Activated CD4-positive, alpha-beta memory T cell treated with anti-CD3 and anti-CD28 coated beads, Interleukin-2, amount 10 ng/mL, durations not matched to agents 7 days and 5 days (primary cell): ENCODE data around the gene PPP1R12A. TPM values are rescaled to one million over a fixed set of nuclear protein-coding genes. Genes with fewer than 3 reads are reported as not detected.

Experiments used
- CTCF ChIA-PET: fragments of 350-600 bp; sonication (Branson Sonifier 250); formaldehyde crosslinking; loops from one replicate; lab custom pipeline; 2021; ENCODE audit warnings: antibody characterized with exemption, inconsistent platforms; lab: Charles Lee
- POLR2A ChIA-PET: fragments of 350-600 bp; sonication (Branson Sonifier 250); formaldehyde crosslinking; loops from one replicate; lab custom pipeline; 2021; ENCODE audit warnings: antibody characterized with exemption; lab: Charles Lee
- DNase-seq: peaks from one replicate; pipeline ENCODE4 v3.0.0-alpha.2; 2020
- H3K27ac Mint-ChIP-seq: one replicate; pipeline ENCODE4 v1.8.0; 2021; ENCODE audit warnings: mild to moderate bottlenecking, mixed read lengths
- H3K27me3 Mint-ChIP-seq: one replicate; pipeline ENCODE4 v1.8.0; 2021; ENCODE audit warnings: mixed read lengths
- H3K36me3 Mint-ChIP-seq: one replicate; pipeline ENCODE4 v1.8.0; 2021; ENCODE audit warnings: low read depth, mixed read lengths
- H3K4me1 Mint-ChIP-seq: one replicate; pipeline ENCODE4 v1.8.0; 2021; ENCODE audit warnings: mixed read lengths
- H3K4me3 Mint-ChIP-seq: one replicate; pipeline ENCODE4 v1.8.0; 2021; ENCODE audit warnings: mild to moderate bottlenecking, mixed read lengths
- H3K9me3 Mint-ChIP-seq: one replicate; pipeline ENCODE4 v1.8.0; 2021; ENCODE audit warnings: mixed read lengths
- total RNA-seq, 2 experiments: library from RNA; stranded (reverse); gene quantifications; one replicate each; pipeline ENCODE4 v1.2.3, GENCODE V29; 2021

PPP1R12A gene
- total RNA-seq, 2 experiments from 2014 or later: 114 to 115 TPM

DNA sequence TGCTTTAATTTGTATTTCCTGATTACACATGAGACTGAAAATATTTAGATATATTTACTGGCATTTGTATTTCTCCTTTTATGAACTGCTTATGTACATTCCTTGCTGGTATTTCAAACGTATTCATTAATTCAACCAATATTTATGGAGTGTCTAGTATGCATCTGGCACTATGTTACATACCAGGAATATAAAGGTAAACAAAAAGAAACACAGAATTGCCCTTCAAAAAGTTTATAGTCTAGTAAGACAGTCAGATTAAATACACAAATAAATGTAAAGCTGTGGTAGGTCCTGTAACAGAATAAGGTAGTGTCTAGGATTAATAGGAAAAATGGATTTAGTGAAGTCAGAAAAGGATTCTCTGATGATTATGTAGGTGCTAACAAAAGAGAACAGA is 87.5 kb downstream of the PPP1R12A start:
- Mint-ChIP-seq H3K36me3 (peaks cover 50% of the 10 kb centered on the region), H3K9me3 (peaks cover 16% of the 10 kb centered on the region), H3K27ac (peak overlapping the region; percentile 52), H3K4me1 (peaks cover 46% of the 10 kb centered on the region), H3K4me3 (no peak overlapping the region), H3K27me3 (no peaks in the 10 kb centered on the region)
- ChIA-PET POLR2A (no interaction called here), CTCF (no interaction called here)
- DNase-seq: no peak

DNA sequence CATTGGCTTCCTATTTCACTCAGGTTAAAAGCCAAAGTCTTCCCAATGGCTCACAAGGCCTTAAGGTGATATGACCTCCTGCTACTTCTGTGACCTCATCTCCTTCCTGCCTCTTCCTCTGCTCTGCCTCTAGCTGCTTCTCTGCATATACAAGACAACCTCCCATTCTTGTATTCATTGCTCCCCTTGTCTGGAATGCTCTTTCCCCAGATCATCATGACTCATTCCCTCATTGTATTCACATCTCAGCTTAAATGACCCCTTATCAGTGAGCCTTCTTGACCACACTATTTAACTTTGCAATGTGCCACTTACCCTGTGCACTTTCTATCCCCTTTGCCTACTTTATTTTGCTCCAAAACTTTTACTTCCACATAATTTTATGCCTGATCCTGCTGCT is 90.2 kb downstream of the PPP1R12A start:
- Mint-ChIP-seq H3K27ac (no peak overlapping the region), H3K4me1 (peaks cover 51% of the 10 kb centered on the region), H3K36me3 (peaks cover 62% of the 10 kb centered on the region), H3K4me3 (no peak overlapping the region), H3K9me3 (peaks cover 20% of the 10 kb centered on the region), H3K27me3 (no peaks in the 10 kb centered on the region)
- CTCF ChIA-PET: no interaction called here
- DNase-seq: no peak
- POLR2A ChIA-PET: no interaction called here

DNA sequence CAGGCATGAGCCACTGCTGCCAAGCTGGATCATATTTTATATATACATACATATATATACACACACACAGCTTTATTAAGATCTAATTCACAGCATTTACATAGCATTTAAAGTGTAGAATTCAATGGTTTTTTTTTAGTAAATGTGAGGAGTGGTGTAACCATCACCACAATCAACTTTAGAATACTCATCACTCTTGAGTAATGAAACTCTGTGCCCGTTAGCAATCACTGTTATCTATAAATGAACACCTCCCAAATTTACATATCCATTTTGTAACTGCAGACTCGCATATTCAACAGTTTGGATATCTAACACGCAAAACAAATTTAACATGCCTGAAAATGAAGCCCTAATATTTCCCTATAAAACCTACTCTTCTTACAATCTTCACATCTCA is 90.9 kb downstream of the PPP1R12A start:
- no peaks in the 10 kb centered on the region for H3K27me3 Mint-ChIP-seq
- H3K4me3 Mint-ChIP-seq: no peak overlapping the region
- ChIA-PET POLR2A (no interaction called here), CTCF (no interaction called here)
- H3K27ac Mint-ChIP-seq: no peak overlapping the region
- peaks cover 26% of the 10 kb centered on the region for H3K9me3 Mint-ChIP-seq
- no peak for DNase-seq
- peaks cover 44% of the 10 kb centered on the region for H3K4me1 Mint-ChIP-seq
- peaks cover 69% of the 10 kb centered on the region for H3K36me3 Mint-ChIP-seq

DNA sequence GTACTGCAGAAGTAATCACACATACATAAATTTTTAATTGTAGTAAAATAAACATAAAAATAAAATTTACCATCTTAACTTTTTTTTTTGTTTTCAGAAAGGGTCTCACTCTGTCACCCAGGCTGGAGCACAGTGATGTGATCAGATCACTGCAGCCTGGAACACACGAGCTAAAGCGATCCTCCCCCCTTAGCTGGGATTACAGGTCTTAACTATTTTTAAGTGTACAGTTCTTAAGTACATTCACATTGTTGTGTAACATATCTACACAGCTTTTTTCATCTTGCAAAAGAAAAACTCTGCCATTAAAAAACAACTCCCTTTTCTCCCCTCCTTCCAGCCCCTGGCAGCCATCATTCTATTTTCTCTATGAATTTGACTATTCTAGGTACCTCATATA is 92.3 kb downstream of the PPP1R12A start:
- H3K36me3 Mint-ChIP-seq: peaks cover 76% of the 10 kb centered on the region
- H3K27ac Mint-ChIP-seq: no peak overlapping the region
- peaks cover 34% of the 10 kb centered on the region for H3K4me1 Mint-ChIP-seq
- POLR2A ChIA-PET: interaction anchor here (1.5 kb wide), 1 partner anchor 11 kb away, joined by 3 read pairs; no protein-coding TSS in a partner anchor
- H3K9me3 Mint-ChIP-seq: peaks cover 36% of the 10 kb centered on the region
- CTCF ChIA-PET: no interaction called here
- H3K27me3 Mint-ChIP-seq: no peaks in the 10 kb centered on the region
- H3K4me3 Mint-ChIP-seq: no peak overlapping the region
- DNase-seq: no peak

DNA sequence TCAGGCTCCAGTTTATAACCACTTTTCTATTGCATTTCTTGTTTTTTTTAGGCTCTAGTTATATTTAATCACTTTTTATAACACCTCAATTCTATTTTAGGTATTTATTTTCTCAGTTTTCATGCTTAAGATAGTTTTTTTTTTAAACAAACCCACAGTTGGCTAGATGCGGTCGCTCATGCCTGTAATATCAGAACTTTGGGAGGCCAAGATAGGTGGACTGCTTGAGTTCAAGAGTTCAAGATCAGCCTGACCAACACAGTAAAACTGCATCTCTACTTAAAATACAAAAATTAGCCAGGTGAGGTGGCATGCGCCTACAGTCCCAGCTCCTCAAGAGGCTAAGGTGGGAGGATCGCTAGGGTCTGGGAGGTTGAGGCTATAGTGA is 93.0 kb downstream of the PPP1R12A start:
- Mint-ChIP-seq H3K27me3 (no peaks in the 10 kb centered on the region), H3K27ac (peak overlapping the region; percentile 17), H3K4me3 (no peak overlapping the region), H3K36me3 (peaks cover 72% of the 10 kb centered on the region), H3K9me3 (peaks cover 37% of the 10 kb centered on the region), H3K4me1 (peaks cover 31% of the 10 kb centered on the region)
- CTCF ChIA-PET: no interaction called here
- DNase-seq: no peak
- POLR2A ChIA-PET: interaction anchor here (1.5 kb wide), 1 partner anchor 10 kb away, joined by 3 read pairs; no protein-coding TSS in a partner anchor

DNA sequence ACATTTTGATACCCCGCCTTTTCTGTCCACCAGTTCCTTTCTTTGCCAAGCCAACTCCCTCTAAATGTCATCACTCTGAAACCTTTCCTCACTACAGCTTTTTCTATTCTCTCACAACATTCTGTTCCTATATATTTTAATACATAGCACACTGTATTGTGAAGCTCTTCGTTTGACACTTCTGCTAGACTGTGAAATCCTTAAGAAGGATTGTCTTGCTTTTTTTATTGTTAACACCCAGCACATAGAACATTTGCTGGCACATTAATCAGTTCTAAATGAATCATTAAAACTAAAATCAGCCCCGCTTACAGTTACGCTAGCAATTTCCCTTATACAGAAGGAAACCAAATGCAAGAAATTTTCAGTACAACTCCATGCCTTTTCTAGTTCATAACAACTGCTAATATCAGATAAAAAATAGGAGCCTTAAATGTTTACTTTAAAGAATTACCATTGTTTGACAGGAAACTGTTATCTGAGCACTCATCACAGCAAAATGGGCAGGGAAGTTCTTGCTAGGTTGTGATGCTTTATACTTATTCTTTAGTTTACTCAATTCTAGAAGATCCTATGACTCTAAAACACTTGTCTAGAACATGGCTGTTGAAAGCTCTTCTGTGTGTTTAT is 93.5 kb downstream of the PPP1R12A start:
- no peak overlapping the region for H3K4me3 Mint-ChIP-seq
- DNase-seq: no peak
- peaks cover 37% of the 10 kb centered on the region for H3K9me3 Mint-ChIP-seq
- H3K27me3 Mint-ChIP-seq: no peaks in the 10 kb centered on the region
- H3K27ac Mint-ChIP-seq: peak overlapping the region; percentile 17
- CTCF ChIA-PET: no interaction called here
- peaks cover 31% of the 10 kb centered on the region for H3K4me1 Mint-ChIP-seq
- POLR2A ChIA-PET: interaction anchor here (1.5 kb wide), 1 partner anchor 10 kb away, joined by 3 read pairs; no protein-coding TSS in a partner anchor
- peaks cover 69% of the 10 kb centered on the region for H3K36me3 Mint-ChIP-seq

DNA sequence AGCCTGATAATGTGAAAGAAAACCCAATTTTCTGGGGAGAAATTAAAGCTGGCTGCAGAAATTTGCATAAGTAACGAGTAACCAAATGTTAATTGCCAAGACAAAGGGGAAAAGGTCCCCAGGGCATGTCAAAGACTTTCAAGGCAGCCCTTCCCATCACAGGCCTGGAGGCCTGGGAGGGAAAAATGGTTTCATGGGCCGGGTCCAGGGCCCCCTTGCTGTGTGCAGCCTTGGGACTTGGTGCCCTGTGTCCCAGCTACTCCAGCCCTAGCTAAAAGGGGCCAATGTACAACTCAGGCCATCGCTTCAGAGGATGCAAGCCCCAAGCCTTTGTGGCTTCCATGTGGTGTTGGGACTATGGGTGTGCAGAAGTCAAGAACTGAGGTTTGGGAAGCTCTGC is 96.5 kb downstream of the PPP1R12A start:
- Mint-ChIP-seq H3K4me1 (peaks cover 23% of the 10 kb centered on the region), H3K27ac (no peak overlapping the region), H3K27me3 (no peaks in the 10 kb centered on the region), H3K36me3 (peaks cover 65% of the 10 kb centered on the region), H3K9me3 (peaks cover 31% of the 10 kb centered on the region), H3K4me3 (no peak overlapping the region)
- ChIA-PET POLR2A (no interaction called here), CTCF (no interaction called here)
- DNase-seq: no peak

DNA sequence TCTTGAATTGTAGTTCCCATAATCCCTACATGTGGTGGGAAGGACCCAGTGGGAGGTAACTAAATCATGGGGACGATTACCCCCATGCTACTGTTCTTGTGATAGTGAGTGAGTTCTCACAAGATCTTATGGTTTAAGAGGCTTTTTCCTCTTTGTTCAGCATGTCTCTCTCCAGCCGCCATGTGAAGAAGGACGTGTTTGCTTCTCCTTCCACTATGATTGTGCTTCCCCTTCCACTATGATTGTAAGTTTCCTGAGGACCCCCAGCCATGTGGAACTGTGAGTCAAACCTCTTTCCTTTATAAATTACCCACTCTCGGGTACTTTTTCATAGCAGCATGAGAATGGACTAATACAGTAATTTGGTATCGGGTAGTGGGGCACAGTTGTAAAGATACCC is 97.3 kb downstream of the PPP1R12A start:
- POLR2A ChIA-PET: no interaction called here
- H3K4me3 Mint-ChIP-seq: no peak overlapping the region
- H3K27me3 Mint-ChIP-seq: no peaks in the 10 kb centered on the region
- DNase-seq: no peak
- no peak overlapping the region for H3K27ac Mint-ChIP-seq
- peaks cover 31% of the 10 kb centered on the region for H3K9me3 Mint-ChIP-seq
- H3K4me1 Mint-ChIP-seq: peaks cover 19% of the 10 kb centered on the region
- peaks cover 63% of the 10 kb centered on the region for H3K36me3 Mint-ChIP-seq
- CTCF ChIA-PET: no interaction called here

DNA sequence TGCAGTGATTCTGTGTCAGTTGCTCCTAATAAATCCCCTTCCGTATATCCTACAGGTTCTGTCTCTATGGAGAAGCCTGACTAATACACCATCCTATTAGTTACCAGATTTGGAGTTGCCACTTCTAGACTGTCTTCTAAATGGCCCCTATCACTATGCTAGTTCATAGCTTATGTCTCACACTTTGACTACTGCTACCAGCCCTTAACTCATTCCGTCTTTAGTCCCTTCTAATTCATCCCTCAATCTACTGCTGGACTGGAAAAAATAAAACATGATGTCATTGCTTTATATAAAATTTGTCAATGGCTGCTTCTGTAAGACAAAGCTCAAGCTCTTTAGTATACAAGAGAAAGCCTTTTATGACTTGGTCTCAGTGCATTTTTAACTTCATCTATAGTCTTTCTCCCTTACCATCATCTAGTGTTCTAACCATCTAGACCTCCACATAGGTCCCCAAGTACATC is 99.5 kb downstream of the PPP1R12A start:
- CTCF ChIA-PET: no interaction called here

DNA sequence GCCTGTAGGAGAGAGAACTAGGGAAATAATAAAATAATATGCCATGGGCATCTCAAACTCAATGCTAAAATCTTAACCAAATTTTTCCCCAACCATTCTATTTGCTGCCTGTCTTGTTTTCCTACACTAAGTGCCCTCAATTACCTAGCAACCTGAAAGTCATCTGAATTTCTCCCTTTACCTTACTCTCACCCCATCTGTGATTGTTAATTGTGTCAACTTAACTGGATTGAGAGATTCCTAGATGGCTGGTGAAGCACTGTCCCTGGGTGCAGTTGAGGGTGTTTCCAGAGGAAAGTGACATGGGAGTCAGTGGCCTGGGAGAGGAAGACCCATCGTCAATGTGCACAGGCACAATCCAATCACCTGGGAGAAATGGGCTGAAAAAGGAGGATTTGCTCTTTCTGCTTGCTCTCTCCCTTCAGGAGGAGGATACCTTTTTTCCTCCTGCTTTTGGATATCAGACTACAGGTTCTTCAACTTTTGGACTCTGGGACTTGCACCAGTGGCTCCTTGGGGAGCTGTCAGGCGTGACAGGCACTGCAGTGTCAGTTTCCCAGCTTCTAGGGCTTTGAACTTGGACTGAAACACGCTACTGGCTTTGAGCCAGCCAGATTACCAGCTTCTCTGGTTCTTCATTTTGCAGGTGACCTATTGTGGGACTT is 100.1 kb downstream of the PPP1R12A start:
- H3K36me3 Mint-ChIP-seq: peaks cover 55% of the 10 kb centered on the region
- no peak overlapping the region for H3K4me3 Mint-ChIP-seq
- ChIA-PET POLR2A (no interaction called here), CTCF (no interaction called here)
- peaks cover 18% of the 10 kb centered on the region for H3K9me3 Mint-ChIP-seq
- DNase-seq: no peak
- no peaks in the 10 kb centered on the region for H3K27me3 Mint-ChIP-seq
- no peak overlapping the region for H3K27ac Mint-ChIP-seq
- peaks cover 8% of the 10 kb centered on the region for H3K4me1 Mint-ChIP-seq

More for the DNA sequence above, 99.5 kb downstream of the PPP1R12A start:
- H3K36me3 Mint-ChIP-seq: peaks cover 60% of the 10 kb centered on the region
- peaks cover 24% of the 10 kb centered on the region for H3K9me3 Mint-ChIP-seq
- POLR2A ChIA-PET: no interaction called here
- H3K27me3 Mint-ChIP-seq: no peaks in the 10 kb centered on the region
- H3K4me1 Mint-ChIP-seq: peaks cover 8% of the 10 kb centered on the region
- H3K4me3 Mint-ChIP-seq: no peak overlapping the region
- no peak for DNase-seq
- no peak overlapping the region for H3K27ac Mint-ChIP-seq

DNA sequence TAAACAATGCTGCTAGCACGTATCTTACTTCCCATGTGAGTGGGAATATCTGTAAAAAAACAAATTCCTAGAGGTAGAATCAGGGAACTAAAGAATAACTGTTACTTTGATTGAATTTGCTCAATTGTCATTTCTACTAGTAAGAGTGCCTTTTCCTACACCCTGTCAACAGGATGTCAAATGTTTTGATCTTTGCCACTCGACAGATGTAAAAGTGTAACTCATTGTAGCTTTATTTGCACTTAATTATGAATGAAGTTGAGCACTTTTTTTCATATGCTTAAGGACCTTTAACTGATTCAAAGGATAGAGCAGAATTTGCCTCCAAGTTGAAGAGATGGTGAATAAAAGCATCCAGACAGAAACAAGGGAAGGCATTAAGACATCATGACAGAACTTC is 104.5 kb downstream of the PPP1R12A start:
- Mint-ChIP-seq H3K4me3 (no peak overlapping the region), H3K36me3 (peaks cover 50% of the 10 kb centered on the region), H3K27me3 (no peaks in the 10 kb centered on the region), H3K4me1 (peaks cover 8% of the 10 kb centered on the region), H3K9me3 (no peaks in the 10 kb centered on the region), H3K27ac (no peak overlapping the region)
- CTCF ChIA-PET: no interaction called here
- POLR2A ChIA-PET: no interaction called here
- DNase-seq: no peak

DNA sequence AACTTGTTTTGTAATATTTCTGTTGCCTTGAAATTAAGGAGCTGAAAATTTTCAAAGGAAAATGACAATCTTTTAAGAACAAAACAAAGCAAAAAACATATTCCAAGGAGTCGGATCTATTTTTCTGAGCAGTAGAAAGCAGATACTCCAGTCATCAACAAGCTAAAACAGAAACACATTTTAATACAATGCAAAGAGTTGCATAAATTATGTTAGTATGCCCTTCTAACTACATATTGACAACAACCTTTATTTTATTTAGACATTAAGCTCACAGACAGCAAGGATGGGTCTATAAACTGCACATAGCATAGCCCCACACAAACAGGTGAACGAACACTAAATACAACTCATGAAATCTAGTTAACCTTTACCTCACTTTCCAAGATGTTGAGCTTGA is 106.0 kb downstream of the PPP1R12A start:
- no peak overlapping the region for H3K4me3 Mint-ChIP-seq
- no peaks in the 10 kb centered on the region for H3K9me3 Mint-ChIP-seq
- peaks cover 7% of the 10 kb centered on the region for H3K4me1 Mint-ChIP-seq
- ChIA-PET POLR2A (no interaction called here), CTCF (interaction anchor here (0.6 kb wide), 1 partner anchor 221 kb away, joined by 3 read pairs; no protein-coding TSS in a partner anchor)
- H3K27ac Mint-ChIP-seq: no peak overlapping the region
- DNase-seq: no peak
- H3K36me3 Mint-ChIP-seq: peaks cover 48% of the 10 kb centered on the region
- H3K27me3 Mint-ChIP-seq: no peaks in the 10 kb centered on the region

DNA sequence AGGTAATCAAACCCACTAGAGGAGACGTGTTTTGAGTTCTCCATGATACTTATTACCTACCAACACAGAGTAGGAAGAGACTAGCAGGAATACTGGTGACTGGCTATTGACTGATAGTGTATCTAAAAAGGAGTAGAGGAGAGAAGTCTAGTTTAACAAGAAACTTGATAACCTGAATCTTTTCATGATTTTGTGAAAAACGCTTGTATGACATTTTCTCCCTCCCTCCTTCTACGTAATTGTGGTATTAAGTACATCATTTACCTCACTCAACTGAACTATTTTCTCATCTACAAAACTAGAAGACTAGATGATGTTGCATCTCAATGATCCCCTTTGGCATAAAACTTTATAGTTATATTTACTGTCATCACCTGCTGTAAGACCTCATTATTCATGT is 107.4 kb downstream of the PPP1R12A start:
- no peak for DNase-seq
- CTCF ChIA-PET: no interaction called here
- H3K27ac Mint-ChIP-seq: no peak overlapping the region
- no peaks in the 10 kb centered on the region for H3K9me3 Mint-ChIP-seq
- POLR2A ChIA-PET: no interaction called here
- H3K27me3 Mint-ChIP-seq: no peaks in the 10 kb centered on the region
- peaks cover 4% of the 10 kb centered on the region for H3K4me1 Mint-ChIP-seq
- peaks cover 41% of the 10 kb centered on the region for H3K36me3 Mint-ChIP-seq
- H3K4me3 Mint-ChIP-seq: no peak overlapping the region
